Activated effector memory CD4-positive, alpha-beta T cell treated with Interleukin-2 at 50 U/mL for 16 hours (primary cell): ENCODE data around the gene PPP5C.
"Not testable (repeated sequence)": the region's sequence is repeated elsewhere in the genome, so short reads cannot be mapped to it uniquely, and the experiment has no call there.

Experiments
- DNase-seq: peaks from one replicate; pipeline ENCODE4 v3.0.0-alpha.2; 2020

Gene PPP5C

DNA sequence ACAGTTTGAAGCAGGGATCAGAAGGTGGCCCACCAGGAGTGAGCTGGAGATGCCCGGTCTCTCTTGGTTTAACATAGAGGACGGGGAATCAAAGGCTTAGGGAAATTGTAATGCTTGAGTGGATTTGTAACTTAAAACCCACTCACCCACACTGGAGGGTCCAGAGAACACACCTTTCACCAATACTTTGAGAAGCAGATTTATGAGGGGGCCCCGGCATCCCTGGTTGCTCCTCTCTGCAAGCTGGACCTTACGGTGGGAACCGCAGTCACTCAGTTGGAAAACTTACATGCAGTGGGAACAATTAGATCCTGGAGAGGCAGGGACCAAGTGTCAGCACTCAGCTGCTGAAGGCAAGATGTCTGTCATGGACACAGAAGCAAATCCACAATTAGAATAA, 20.5 kb downstream of the PPP5C start:
- DNase-seq, result no peak

DNA sequence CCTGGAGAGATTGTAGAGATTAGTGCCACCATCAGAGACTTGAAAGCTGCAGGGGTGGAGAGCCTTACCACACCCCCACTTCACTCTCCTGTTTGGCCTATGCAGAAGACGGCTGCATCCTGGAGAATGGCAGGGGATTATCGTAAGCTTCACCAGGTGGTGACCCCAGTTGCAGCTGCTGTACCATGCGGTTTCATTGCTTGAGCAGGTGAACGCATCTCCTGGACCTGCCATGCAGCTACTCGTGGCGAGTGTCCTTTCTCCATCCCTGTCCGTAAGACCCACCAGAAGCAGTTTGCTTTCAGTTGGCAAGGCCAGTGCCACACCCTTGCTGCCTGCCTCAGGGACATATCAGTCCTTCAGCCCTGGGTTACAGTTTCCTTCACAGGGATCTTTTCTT, 21.2 kb downstream of the PPP5C start:
- DNase-seq, result no peak

DNA sequence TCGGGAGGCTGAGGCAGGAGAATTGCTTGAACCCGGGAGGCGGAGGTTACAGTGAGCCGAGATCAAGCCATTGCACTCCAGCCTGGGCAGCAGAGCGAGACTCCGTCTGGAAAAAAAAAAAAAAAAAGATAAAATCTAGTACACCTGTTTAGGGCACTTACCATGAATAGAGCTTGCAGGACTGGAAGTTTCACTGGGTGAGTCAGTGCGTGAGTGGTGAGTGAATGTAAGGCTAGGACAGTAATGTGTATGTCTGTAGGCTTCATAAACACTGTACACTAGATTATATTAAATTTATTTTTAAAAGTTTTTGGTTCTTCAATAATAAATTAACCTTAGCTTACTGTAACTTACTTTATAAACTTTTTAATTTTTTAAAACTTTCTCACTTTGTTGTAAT, 22.9 kb downstream of the PPP5C start:
- DNase-seq, result no peak

GRCh38 chr19:46371371-46371901, 24.5 kb downstream of the PPP5C start:
- no peak for DNase-seq

GRCh38 chr19:46372901-46373490, 26.1 kb downstream of the PPP5C start:
- no peak for DNase-seq

- no peak for DNase-seq
These were observed 26.8 kb downstream of the PPP5C start for GRCh38 chr19:46373491-46374359.

GRCh38 chr19:46374536-46375475, 27.9 kb downstream of the PPP5C start:
- DNase-seq, result no peak

DNA sequence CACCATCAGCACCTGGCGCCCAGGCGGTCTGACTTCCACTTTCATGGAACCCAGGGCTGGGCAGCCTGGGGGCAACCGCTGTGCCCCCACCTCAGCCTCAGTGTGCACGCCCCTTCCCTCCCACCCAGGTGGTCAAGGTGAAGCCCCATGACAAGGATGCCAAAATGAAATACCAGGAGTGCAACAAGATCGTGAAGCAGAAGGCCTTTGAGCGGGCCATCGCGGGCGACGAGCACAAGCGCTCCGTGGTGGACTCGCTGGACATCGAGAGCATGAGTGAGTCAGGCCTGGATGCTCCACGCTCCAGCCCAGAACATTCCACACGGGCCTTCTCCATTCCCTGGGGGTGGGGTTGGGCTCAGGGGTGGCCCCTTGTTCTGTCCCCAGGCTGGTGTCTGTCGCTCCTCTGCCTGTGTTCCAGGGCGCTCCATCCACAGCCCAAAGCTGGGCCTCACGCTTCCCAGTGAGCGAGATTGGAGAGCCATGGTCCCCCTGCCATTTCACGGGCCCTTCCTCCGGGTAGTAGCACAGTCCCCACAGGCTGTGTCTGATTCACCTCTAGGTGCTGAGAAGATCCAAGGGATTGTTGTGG, 28.7 kb downstream of the PPP5C start:
- DNase-seq, result not testable (repeated sequence)

DNA sequence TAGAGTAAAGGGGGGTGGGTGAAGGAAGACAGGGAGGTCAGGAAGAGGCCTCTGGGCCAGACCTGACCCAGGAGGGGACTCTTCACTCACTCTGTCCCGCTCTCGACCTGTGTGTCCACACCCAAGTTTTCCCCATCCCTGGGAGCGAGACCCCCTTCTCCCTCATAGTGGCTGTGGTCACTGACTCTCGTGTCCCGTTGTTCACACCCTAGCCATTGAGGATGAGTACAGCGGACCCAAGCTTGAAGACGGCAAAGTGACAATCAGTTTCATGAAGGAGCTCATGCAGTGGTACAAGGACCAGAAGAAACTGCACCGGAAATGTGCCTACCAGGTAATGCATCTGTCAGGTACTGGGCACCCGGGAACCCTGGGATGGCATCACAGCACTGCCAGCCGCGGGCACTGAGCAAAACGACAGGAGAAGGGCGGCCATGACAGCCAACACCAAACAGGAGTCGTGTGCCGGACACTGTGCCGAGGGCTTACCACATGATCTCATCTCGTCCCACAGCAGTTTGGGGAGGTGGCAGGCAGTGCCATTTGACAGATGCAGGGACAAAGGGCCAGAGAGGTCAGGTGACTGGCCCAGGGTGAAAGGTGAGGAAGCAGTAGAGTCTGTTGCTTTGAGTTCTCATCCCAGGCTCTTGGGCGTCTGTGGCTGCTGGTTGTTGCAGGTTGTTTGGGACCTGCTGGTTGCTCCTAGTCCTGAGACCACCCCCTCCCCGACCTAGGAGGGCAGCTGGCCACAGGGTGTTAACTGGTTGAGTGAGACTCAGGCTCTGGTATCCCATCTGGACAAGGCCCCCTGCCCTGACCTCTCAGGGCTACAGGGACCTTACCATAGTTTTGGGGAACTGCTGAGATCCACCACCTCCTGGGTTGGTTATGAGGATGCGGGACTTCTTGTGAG, 29.6 kb downstream of the PPP5C start:
- DNase-seq, result no peak

DNA sequence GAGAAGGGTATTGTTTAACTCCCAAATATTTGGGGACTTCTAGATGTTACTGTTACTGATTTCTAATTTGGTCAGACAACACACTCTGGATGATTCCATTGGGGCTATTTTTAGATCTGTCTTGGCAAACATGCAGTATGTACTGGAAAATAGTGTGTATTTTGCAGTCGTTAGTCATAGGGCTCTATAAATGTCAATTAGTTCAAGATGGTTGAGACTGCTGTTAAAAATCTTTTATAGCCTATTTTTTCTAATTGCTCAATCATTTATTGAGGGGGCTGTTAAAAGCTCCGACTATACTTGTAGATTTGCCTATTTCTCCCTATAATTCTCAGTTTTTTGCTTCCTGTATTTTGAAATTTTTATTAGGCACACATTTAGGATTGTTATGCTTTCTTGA, 31.4 kb downstream of the PPP5C start:
- DNase-seq, result no peak

GRCh38 chr19:46380690-46381089, 33.8 kb downstream of the PPP5C start:
- DNase-seq, result no peak

- DNase-seq, result no peak
These were observed 34.5 kb downstream of the PPP5C start for GRCh38 chr19:46381346-46381745.

GRCh38 chr19:46381756-46382345, 35.0 kb downstream of the PPP5C start:
- DNase-seq, result no peak

GRCh38 chr19:46383171-46383815, 36.4 kb downstream of the PPP5C start:
- no peak for DNase-seq

DNA sequence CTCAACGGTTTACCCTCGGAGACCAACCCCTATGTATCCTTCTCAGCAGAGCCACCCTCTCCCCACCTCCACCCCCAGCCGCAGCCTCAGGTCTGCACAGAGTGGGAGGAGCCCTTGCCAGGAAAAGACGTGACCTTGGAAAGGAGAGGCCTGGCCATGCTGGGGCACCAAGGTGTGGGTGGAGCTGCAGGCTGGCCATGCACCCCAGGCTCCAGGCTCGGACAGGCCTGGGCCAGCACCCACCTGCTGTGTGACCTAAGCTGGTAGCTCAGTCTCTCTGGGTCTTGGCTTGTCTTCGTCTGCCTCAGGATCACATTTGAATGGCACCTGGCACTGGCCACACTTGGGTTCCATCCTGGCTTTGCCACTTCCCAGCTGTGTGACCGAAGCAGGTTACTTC, 37.0 kb downstream of the PPP5C start:
- no peak for DNase-seq

DNA sequence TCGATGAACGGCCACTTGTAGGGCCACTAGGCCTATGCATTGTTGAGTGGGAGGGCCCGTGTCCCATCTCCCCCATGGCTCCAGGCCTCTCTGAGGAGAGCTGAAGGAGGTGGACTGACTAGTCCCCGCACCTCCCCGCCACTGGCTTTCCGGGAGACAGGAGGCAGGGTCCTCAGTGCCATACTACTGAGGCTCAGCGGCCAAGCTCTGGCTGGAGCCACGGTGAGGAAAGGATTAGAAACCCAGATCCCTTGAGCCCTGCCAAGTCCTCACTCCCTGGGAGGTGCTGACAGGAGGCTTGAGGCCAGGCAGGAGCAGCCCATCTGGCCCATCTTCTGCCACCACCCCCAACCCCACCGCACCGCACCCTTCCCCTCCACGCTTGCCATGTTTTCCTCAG, 37.5 kb downstream of the PPP5C start:
- no peak for DNase-seq

DNA sequence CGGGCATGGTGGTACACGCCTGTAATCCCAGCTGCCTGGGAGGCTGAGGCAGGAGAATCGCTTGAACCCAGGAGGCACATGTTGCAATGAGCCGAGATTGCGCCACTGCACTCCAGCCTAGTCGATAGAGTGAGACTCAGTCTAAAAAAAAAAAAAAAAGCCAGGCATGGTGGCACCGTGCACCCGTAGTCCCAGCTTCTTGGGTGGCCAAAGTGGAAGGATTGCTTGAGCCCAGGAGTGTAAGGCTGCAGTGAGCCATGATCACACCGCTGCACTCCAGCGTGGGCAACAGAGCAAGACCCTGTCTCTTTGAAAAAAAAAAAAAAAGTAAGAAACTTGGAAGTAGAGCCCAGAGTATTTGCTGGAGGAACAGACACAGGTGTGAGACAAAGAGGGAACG, 38.7 kb downstream of the PPP5C start:
- no peak for DNase-seq

DNA sequence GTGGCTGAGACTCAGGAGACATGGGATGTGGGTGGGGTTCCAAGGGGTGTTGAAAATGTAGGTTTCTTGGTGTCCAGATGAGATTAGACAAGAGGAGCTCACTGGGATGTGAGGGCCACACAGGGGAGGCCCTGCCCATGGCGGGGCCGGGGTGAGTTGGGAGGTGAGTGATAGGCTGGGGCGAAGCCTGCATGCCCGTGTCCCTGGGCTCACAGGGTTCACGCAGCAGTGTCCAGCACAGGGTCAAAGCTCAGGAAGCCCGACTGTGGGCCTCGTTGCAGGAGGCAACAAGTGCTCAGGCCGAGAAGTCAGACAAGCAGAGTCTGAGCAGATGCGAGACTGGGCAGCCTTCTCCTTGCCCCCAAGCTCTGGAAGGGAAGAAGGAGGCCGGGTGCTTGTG, 39.3 kb downstream of the PPP5C start:
- DNase-seq, result no peak

- DNase-seq, result no peak
These were observed 40.3 kb downstream of the PPP5C start for GRCh38 chr19:46386996-46387712.

DNA sequence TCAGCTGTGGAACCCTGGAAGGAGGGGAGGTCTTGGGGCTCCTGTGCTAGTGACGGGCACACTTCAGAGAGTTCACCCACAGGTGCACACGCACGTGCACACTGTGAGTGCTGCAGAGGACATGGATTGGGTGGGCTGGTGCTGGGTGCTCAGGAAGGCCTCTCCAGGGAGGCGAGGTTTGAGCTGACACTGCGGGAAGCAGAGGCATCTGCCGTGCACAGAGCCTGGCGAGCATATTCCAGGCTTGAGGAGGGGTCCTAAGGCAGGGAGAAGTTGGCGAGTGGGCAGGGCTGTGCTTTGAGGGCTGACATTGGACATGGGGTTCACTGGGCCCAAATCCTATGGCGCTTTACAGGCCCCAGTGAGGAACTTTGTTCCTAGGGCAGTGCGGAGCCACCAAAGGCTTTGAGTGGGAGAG, 40.8 kb downstream of the PPP5C start:
- no peak for DNase-seq
